Peyer's patch (tissue), 4 donors: ENCODE data around the gene CNNM2.

Source experiments
- POLR2A ChIP-seq, 2 donors: fragments of 450-650 bp; IDR thresholded peaks; one replicate each; pipeline ENCODE4 v1.5.1; 2017; ENCODE audit warnings: antibody characterized with exemption in 2 of 2, mild to moderate bottlenecking in 2 of 2, moderate library complexity in 2 of 2
- TF ChIP-seq, protein P1 (sequence below), 6 experiments: fragments of 450-650 bp in 4 of 6; fragments of 200-600 bp in 2 of 6; sonication (generic) in 1 of 6; IDR thresholded peaks; one replicate each; pipeline ENCODE4 v1.5.1; 2017 to 2019; ENCODE audit warnings: antibody characterized with exemption in 6 of 6, mild to moderate bottlenecking in 3 of 6, moderate library complexity in 1 of 6

DNA sequence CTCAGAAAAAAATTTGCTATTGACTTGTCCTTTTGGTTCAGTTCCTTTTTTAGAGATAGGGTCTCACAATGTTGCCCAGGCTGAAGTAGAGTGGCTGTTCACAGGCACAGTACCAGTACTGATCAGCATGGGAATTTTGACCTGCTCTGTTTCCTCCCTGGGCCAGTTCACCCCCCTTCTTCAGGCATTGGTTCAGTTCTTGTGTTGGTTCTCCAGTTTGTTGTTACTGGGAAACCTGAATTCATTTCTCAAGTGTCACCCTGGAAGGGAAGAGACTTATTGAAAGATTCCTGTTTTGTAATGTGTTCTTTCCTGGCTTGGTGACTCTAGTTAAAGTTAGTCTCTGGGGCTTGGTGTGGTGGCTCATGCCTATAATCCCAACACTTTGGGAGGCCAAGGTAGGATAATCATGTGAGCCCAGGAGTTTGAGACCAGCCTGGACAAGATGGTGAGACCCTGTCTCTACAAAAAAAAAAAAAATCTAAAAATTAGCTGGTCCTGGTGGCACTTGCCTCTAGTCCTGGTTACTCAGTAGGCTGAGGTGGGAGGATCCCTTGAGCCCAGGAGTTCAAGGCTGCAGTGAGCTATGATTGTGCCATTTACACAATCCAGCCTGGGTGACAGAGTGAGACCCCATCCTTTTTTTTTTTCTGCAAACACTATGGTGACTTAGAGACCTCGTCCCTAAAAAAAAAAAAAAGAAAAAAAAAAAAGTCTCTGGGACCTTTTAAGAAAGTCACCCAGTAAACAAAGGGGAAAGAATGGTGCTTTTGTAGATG, 52.7 kb downstream of the CNNM2 start:
- TF ChIP-seq, protein P1, sequence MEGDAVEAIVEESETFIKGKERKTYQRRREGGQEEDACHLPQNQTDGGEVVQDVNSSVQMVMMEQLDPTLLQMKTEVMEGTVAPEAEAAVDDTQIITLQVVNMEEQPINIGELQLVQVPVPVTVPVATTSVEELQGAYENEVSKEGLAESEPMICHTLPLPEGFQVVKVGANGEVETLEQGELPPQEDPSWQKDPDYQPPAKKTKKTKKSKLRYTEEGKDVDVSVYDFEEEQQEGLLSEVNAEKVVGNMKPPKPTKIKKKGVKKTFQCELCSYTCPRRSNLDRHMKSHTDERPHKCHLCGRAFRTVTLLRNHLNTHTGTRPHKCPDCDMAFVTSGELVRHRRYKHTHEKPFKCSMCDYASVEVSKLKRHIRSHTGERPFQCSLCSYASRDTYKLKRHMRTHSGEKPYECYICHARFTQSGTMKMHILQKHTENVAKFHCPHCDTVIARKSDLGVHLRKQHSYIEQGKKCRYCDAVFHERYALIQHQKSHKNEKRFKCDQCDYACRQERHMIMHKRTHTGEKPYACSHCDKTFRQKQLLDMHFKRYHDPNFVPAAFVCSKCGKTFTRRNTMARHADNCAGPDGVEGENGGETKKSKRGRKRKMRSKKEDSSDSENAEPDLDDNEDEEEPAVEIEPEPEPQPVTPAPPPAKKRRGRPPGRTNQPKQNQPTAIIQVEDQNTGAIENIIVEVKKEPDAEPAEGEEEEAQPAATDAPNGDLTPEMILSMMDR (IDR thresholded peaks at IDR 0.05) = no peak
- no peak for TF ChIP-seq POLR2A (IDR thresholded peaks at IDR 0.05)
